AG09309 (cell line): ENCODE results near the gene DENND5A.

ENCODE experiments used
- DNase-seq: peaks from one replicate; pipeline ENCODE4 v3.0.0-alpha.2; 2010; ENCODE audit warnings: low read depth
- H3K4me3 ChIP-seq: 2 replicates; pipeline ENCODE4 v1.5.1; 2011; ENCODE audit warnings: mild to moderate bottlenecking, low read depth, low read length, moderate library complexity; ENCODE audit not compliant: control insufficient read depth
- TF ChIP-seq, protein P1 (sequence below): IDR thresholded peaks from 2 replicates; pipeline ENCODE4 v1.5.1; 2011; ENCODE audit warnings: mild to moderate bottlenecking, low read depth, low read length, inconsistent platforms; ENCODE audit not compliant: insufficient read depth, control insufficient read depth; ENCODE audit errors: missing control alignments

Gene DENND5A

DNA sequence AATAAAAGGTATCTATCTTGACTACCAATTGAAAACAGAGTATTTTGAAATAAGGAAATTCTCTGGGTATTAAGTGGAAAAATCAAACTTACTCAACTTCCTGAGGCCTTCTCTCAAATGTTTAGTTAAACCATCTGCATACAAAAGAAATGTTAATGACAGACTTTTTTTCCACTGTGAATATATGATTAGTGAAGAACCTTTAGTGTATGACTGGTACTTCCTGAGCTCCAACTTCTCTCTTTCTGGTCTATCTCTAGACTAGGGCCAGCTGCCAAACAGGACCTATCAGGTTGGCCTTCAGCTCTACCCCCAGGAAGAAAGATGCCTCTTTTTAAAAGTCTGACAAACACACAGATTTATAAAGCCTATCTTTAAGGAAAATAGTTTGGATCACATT lies 105.0 kb downstream of the DENND5A start:
- H3K4me3 ChIP-seq: no peak overlapping the region
- TF ChIP-seq, protein P1, sequence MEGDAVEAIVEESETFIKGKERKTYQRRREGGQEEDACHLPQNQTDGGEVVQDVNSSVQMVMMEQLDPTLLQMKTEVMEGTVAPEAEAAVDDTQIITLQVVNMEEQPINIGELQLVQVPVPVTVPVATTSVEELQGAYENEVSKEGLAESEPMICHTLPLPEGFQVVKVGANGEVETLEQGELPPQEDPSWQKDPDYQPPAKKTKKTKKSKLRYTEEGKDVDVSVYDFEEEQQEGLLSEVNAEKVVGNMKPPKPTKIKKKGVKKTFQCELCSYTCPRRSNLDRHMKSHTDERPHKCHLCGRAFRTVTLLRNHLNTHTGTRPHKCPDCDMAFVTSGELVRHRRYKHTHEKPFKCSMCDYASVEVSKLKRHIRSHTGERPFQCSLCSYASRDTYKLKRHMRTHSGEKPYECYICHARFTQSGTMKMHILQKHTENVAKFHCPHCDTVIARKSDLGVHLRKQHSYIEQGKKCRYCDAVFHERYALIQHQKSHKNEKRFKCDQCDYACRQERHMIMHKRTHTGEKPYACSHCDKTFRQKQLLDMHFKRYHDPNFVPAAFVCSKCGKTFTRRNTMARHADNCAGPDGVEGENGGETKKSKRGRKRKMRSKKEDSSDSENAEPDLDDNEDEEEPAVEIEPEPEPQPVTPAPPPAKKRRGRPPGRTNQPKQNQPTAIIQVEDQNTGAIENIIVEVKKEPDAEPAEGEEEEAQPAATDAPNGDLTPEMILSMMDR: no peak
- no peak for DNase-seq

DNA sequence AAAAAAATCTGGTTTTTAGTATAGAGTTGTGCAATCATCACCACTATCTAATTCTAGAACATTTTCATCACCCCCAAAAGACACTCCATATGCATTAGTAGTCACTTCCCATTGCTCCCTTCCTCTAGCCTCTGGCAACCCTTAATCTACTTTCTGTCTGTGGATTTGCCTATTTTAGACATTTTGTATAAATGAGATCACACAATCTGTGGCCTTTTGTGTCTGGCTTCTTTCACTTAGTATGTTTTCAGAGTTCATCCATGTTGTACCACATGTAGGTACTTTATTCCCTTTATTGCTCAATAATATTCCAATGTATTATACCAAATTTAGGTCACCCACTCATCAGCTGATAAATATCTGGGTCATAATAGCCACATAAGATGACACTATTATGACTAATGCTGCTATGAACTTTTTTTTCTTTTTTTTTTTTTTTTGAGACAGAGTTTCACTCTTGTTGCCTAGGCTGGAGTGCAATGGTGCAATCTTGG lies 106.2 kb downstream of the DENND5A start:
- TF ChIP-seq, protein P1: no peak
- no peak for DNase-seq
- H3K4me3 ChIP-seq: no peak overlapping the region

DNA sequence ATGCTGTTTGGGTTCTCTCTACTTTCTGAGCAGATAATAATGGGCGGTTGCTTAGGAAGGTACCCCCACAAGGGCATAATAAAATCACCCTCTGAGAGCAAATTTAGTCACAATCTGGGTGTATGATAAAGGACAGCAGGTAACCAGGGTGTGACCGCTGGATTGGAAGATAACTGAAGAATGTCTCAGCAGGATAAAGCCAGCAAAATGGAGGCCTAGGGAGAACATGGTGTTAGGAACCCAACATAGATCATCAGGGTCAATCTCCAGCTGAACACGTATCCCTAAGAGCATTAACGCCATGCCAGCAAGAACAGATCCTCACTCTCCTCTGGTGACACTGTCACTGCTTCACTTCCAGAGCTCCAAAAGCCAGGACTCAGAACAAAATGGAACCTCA lies 109.2 kb downstream of the DENND5A start:
- DNase-seq: no peak
- TF ChIP-seq, protein P1: no peak
- H3K4me3 ChIP-seq: no peak overlapping the region

DNA sequence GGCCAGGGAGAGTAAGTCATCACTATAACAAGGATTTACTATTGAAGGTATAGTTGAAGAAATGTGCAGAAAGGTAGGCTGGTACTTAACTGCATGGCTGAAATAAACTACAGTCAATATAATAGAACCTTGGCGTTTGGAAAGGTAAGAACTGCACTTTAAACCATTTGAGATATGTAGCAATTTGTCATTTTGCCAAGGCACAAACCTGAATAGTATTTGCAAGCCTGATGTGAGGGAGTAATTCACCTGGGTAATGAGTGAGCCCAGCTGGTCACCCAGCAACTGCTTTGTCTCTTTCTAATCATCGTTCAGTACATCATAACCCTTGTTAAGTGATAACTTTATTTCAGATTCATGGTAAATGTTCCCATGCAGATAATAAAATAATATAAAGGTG lies 111.5 kb downstream of the DENND5A start:
- TF ChIP-seq, protein P1: no peak
- no peak overlapping the region for H3K4me3 ChIP-seq
- no peak for DNase-seq

GRCh38 chr11:9151631-9152030 lies 113.5 kb downstream of the DENND5A start:
- TF ChIP-seq, protein P1: no peak
- no peak for DNase-seq
- no peak overlapping the region for H3K4me3 ChIP-seq

DNA sequence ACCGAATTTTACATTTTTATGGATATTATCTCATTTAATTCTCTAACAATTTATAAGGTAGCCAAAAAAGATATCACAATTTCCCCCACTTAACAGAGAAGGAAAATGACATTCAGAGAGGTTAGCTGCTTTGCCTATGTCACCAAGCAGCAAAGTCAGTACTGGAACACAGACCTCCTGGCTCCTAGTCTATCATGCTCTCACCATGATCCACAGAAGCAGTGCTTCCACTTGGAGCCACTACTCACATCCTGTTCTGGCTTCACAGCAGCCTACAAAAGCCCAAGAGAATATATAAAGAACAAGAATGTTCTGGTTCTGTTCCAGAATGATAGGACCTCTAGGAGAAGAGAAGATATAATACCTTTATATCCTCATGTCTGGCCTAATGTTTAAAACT lies 114.2 kb downstream of the DENND5A start:
- TF ChIP-seq, protein P1: no peak
- DNase-seq: no peak
- H3K4me3 ChIP-seq: no peak overlapping the region

- TF ChIP-seq, protein P1: no peak
- no peak for DNase-seq
- H3K4me3 ChIP-seq: no peak overlapping the region
Measured at GRCh38 chr11:9150501-9150900, 114.6 kb downstream of the DENND5A start.
